ENCODE results near the gene NHLRC4.

GRCh38 chr16:520847-521246, 46.0 kb upstream of the NHLRC4 start:
- no peak for TF ChIP-seq RFX5 (IDR thresholded peaks at IDR 0.05; ENCODE audit: low read depth, low read length)
- no peak for TF ChIP-seq CTCF (conservative IDR thresholded peaks at IDR 0.05; ENCODE audit: low read depth, low read length)
- TF ChIP-seq POLR2A (IDR thresholded peaks at IDR 0.05; ENCODE audit: low read depth, low read length) = no peak
- no peak for TF ChIP-seq RAD21 (IDR thresholded peaks at IDR 0.05; ENCODE audit: low read length)
- TF ChIP-seq MXI1 (IDR thresholded peaks at IDR 0.05; ENCODE audit: borderline replicate concordance, low read depth, low read length) = no peak
- no peak for TF ChIP-seq CEBPB (IDR thresholded peaks at IDR 0.05; ENCODE audit: low read depth, low read length)
- TF ChIP-seq ELK1 (IDR thresholded peaks at IDR 0.05; ENCODE audit: borderline replicate concordance, low read depth, low read length) = no peak
- TF ChIP-seq SMC3 (IDR thresholded peaks at IDR 0.05; ENCODE audit: low read depth, low read length) = no peak
- TF ChIP-seq NFE2L2 (IDR thresholded peaks at IDR 0.05; ENCODE audit: low read depth, low read length) = no peak
- TF ChIP-seq MAFK (IDR thresholded peaks at IDR 0.05; ENCODE audit: low read depth, low read length) = no peak
- TF ChIP-seq BHLHE40 (IDR thresholded peaks at IDR 0.05; ENCODE audit: low read depth, low read length) = no peak
- TF ChIP-seq USF2 (IDR thresholded peaks at IDR 0.05; ENCODE audit: low read depth, low read length) = no peak
- no peak for TF ChIP-seq RCOR1 (IDR thresholded peaks at IDR 0.05; ENCODE audit: insufficient replicate concordance, low read length)
